NB4 (cell line): Measurements from ENCODE around the gene ADPRH.

ENCODE experiments used
- MYC ChIP-seq: IDR thresholded peaks from 2 replicates; pipeline ENCODE4 v1.6.1; 2011; ENCODE audit warnings: low read depth, low read length
- POLR2A ChIP-seq: IDR thresholded peaks from 2 replicates; pipeline ENCODE4 v1.6.1; 2011; ENCODE audit warnings: mild to moderate bottlenecking; ENCODE audit not compliant: insufficient read length; ENCODE audit errors: extremely low read depth
- TF ChIP-seq, protein P1 (sequence below): IDR thresholded peaks from one replicate; pipeline ENCODE4 v1.5.1; 2012; ENCODE audit warnings: low read depth, low read length
- TF ChIP-seq, protein P2 (sequence below): IDR thresholded peaks from 2 replicates; pipeline ENCODE4 v1.6.1; 2011; ENCODE audit warnings: low read depth, low read length

DNA sequence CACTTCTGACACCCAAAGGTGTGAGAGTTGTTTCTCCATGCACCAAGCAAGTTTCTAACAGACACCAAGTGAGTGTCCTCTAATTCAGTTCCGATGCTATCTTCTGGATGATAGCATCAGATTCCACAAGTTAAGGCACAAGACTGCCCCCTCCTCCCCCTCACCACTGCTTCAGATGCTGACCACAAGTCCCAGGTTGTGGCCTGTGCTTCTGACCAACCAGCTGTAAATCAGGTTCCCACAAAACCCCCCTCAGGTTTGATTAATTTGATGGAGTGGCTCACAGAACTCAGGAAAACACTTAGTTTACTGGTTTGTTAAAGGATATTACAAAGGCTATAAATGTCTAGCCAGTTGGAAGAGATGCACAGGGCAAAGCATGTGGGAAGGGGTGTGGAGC, 11.4 kb downstream of the ADPRH start:
- TF ChIP-seq, protein P1, sequence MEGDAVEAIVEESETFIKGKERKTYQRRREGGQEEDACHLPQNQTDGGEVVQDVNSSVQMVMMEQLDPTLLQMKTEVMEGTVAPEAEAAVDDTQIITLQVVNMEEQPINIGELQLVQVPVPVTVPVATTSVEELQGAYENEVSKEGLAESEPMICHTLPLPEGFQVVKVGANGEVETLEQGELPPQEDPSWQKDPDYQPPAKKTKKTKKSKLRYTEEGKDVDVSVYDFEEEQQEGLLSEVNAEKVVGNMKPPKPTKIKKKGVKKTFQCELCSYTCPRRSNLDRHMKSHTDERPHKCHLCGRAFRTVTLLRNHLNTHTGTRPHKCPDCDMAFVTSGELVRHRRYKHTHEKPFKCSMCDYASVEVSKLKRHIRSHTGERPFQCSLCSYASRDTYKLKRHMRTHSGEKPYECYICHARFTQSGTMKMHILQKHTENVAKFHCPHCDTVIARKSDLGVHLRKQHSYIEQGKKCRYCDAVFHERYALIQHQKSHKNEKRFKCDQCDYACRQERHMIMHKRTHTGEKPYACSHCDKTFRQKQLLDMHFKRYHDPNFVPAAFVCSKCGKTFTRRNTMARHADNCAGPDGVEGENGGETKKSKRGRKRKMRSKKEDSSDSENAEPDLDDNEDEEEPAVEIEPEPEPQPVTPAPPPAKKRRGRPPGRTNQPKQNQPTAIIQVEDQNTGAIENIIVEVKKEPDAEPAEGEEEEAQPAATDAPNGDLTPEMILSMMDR, result no peak
- no peak for TF ChIP-seq POLR2A
- TF ChIP-seq, protein P2, sequence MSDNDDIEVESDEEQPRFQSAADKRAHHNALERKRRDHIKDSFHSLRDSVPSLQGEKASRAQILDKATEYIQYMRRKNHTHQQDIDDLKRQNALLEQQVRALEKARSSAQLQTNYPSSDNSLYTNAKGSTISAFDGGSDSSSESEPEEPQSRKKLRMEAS, result no peak
- TF ChIP-seq MYC, result no peak
